ENCODE data around the gene IL1RAPL1. TPM values are rescaled to one million over a fixed set of nuclear protein-coding genes. Genes with fewer than 3 reads are reported as not detected.

Gene IL1RAPL1
- total RNA-seq, 1 experiment from 2014 or later = not detected

DNA sequence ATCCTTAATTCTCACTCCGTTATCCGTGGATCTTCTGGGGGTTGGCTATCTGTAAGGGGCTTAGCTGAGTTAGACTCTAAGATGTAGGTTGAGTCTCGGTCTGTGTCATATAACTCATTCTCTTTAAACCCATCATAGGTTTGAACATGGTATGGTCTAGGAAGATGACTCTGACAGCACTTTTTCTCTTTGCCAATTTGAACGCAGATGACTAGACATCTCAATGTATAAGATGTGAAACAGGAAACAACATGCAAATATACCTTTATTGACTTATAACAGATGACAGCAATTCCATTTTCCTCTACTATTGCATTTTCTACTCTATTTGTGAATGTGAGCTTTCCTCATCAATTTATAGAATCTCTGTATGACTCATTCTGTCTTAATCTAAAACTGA is 993.3 kb downstream of the IL1RAPL1 start:
- no peak for DNase-seq (ENCODE audit: unreplicated experiment)
- H3K27me3 Mint-ChIP-seq (ENCODE audit: insufficient read depth, unreplicated experiment) = peaks cover 52% of the 10 kb centered on the region
- CTCF ChIA-PET = interaction anchor here (0.6 kb wide), 1 partner anchor 948 kb away, joined by 3 read pairs; no protein-coding TSS in a partner anchor

GRCh38 chrX:29581223-29581622 is 994.0 kb downstream of the IL1RAPL1 start:
- intact Hi-C loops (cut with micrococcal nuclease) = no loop called here
- TF ChIP-seq, protein P1, sequence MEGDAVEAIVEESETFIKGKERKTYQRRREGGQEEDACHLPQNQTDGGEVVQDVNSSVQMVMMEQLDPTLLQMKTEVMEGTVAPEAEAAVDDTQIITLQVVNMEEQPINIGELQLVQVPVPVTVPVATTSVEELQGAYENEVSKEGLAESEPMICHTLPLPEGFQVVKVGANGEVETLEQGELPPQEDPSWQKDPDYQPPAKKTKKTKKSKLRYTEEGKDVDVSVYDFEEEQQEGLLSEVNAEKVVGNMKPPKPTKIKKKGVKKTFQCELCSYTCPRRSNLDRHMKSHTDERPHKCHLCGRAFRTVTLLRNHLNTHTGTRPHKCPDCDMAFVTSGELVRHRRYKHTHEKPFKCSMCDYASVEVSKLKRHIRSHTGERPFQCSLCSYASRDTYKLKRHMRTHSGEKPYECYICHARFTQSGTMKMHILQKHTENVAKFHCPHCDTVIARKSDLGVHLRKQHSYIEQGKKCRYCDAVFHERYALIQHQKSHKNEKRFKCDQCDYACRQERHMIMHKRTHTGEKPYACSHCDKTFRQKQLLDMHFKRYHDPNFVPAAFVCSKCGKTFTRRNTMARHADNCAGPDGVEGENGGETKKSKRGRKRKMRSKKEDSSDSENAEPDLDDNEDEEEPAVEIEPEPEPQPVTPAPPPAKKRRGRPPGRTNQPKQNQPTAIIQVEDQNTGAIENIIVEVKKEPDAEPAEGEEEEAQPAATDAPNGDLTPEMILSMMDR (IDR thresholded peaks at IDR 0.05; ENCODE audit: unreplicated experiment) = no peak
- Mint-ChIP-seq H3K27ac (ENCODE audit: low read depth, unreplicated experiment) (no peak overlapping the region), H3K4me1 (ENCODE audit: insufficient read depth, unreplicated experiment) (no peaks in the 10 kb centered on the region), H3K9me3 (ENCODE audit: unreplicated experiment) (no peaks in the 10 kb centered on the region), H3K4me3 (ENCODE audit: unreplicated experiment) (no peak overlapping the region), H3K27me3 (ENCODE audit: insufficient read depth, unreplicated experiment) (peaks cover 53% of the 10 kb centered on the region), H3K36me3 (ENCODE audit: insufficient read depth, unreplicated experiment) (no peaks in the 10 kb centered on the region)
- no TSS peak for BruUV-seq (replicated peaks)
- CTCF ChIA-PET = interaction anchor here (0.6 kb wide), 1 partner anchor 949 kb away, joined by 3 read pairs; no protein-coding TSS in a partner anchor
- no peak for DNase-seq (ENCODE audit: unreplicated experiment)
- POLR2A ChIA-PET = no interaction called here

More for the DNA sequence above, 993.3 kb downstream of the IL1RAPL1 start:
- Mint-ChIP-seq H3K4me1 (ENCODE audit: insufficient read depth, unreplicated experiment) (no peaks in the 10 kb centered on the region), H3K27ac (ENCODE audit: low read depth, unreplicated experiment) (no peak overlapping the region), H3K9me3 (ENCODE audit: unreplicated experiment) (no peaks in the 10 kb centered on the region), H3K36me3 (ENCODE audit: insufficient read depth, unreplicated experiment) (no peaks in the 10 kb centered on the region), H3K4me3 (ENCODE audit: unreplicated experiment) (no peak overlapping the region)
- POLR2A ChIA-PET = no interaction called here
- no TSS peak for BruUV-seq (replicated peaks)
- intact Hi-C loops (cut with micrococcal nuclease) = no loop called here
- TF ChIP-seq, protein P1 (IDR thresholded peaks at IDR 0.05; ENCODE audit: unreplicated experiment) = no peak

DNA sequence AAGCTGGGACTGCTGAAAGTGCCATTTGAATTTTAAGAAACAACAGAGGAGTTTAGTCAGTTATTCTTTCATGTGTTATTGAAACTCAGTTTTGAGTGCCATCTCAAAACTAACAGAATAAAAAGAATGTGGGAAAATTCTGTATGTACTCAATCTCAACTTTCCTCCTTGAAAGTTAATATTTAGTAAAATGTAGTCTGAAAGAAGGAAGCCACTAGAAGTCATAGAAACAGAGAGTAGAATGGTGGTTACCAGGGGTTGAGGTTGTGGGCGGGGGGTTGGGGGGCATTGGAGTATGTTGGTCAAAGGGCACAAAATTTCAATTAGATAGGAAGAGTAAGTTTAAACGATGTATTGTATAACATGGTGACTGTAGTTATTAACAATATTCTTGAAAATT is 999.9 kb downstream of the IL1RAPL1 start:
- H3K36me3 Mint-ChIP-seq (ENCODE audit: insufficient read depth, unreplicated experiment) = no peaks in the 10 kb centered on the region
- POLR2A ChIA-PET = no interaction called here
- no peak overlapping the region for H3K4me3 Mint-ChIP-seq (ENCODE audit: unreplicated experiment)
- no peak overlapping the region for H3K27ac Mint-ChIP-seq (ENCODE audit: low read depth, unreplicated experiment)
- H3K27me3 Mint-ChIP-seq (ENCODE audit: insufficient read depth, unreplicated experiment) = peaks cover 43% of the 10 kb centered on the region
- DNase-seq (ENCODE audit: unreplicated experiment) = no peak
- BruUV-seq (replicated peaks) = no TSS peak
- no peaks in the 10 kb centered on the region for H3K4me1 Mint-ChIP-seq (ENCODE audit: insufficient read depth, unreplicated experiment)
- intact Hi-C loops (cut with micrococcal nuclease) = no loop called here
- TF ChIP-seq, protein P1 (IDR thresholded peaks at IDR 0.05; ENCODE audit: unreplicated experiment) = no peak
- CTCF ChIA-PET = interaction anchor here (1.0 kb wide), 1 partner anchor 12 kb away, joined by 3 read pairs; no protein-coding TSS in a partner anchor
- H3K9me3 Mint-ChIP-seq (ENCODE audit: unreplicated experiment) = no peaks in the 10 kb centered on the region

GRCh38 chrX:29590921-29591320 is 1003.7 kb downstream of the IL1RAPL1 start:
- Mint-ChIP-seq H3K36me3 (ENCODE audit: insufficient read depth, unreplicated experiment) (no peaks in the 10 kb centered on the region), H3K27ac (ENCODE audit: low read depth, unreplicated experiment) (no peak overlapping the region), H3K27me3 (ENCODE audit: insufficient read depth, unreplicated experiment) (peaks cover 25% of the 10 kb centered on the region), H3K9me3 (ENCODE audit: unreplicated experiment) (no peaks in the 10 kb centered on the region), H3K4me1 (ENCODE audit: insufficient read depth, unreplicated experiment) (no peaks in the 10 kb centered on the region), H3K4me3 (ENCODE audit: unreplicated experiment) (no peak overlapping the region)
- intact Hi-C loops (cut with micrococcal nuclease) = no loop called here
- ChIA-PET CTCF (no interaction called here), POLR2A (no interaction called here)
- TF ChIP-seq, protein P1 (IDR thresholded peaks at IDR 0.05; ENCODE audit: unreplicated experiment) = no peak
- no peak for DNase-seq (ENCODE audit: unreplicated experiment)
- no TSS peak for BruUV-seq (replicated peaks)

All from MCF 10A (cell line).